Inferior parietal cortex (tissue), 1 donor: ENCODE data around the gene USP6NL.
A peak's percentile ranks its signal among the peaks of the same experiment; 100 is the strongest.
"Not testable (repeated sequence)": the region's sequence is repeated elsewhere in the genome, so short reads cannot be mapped to it uniquely, and the experiment has no call there.

Experiments used
- DNase-seq: peaks from one replicate; pipeline ENCODE4 v3.0.0-alpha.2; 2016; ENCODE audit errors: extremely low spot score

The USP6NL gene

GRCh38 chr10:11444531-11445228, 166.8 kb downstream of the USP6NL start:
- no peak for DNase-seq

- DNase-seq = no peak
Observed at GRCh38 chr10:11444155-11444530, 167.3 kb downstream of the USP6NL start.

- DNase-seq = no peak
Observed at GRCh38 chr10:11443468-11444154, 167.8 kb downstream of the USP6NL start.

- no peak for DNase-seq
Observed at GRCh38 chr10:11442001-11442773, 169.3 kb downstream of the USP6NL start.

- no peak for DNase-seq
Observed at GRCh38 chr10:11441151-11441535, 170.3 kb downstream of the USP6NL start.

GRCh38 chr10:11440250-11441150, 170.9 kb downstream of the USP6NL start:
- no peak for DNase-seq

- no peak for DNase-seq
Observed at GRCh38 chr10:11439523-11440053, 171.9 kb downstream of the USP6NL start.

- no peak for DNase-seq
Observed at GRCh38 chr10:11437391-11438142, 173.9 kb downstream of the USP6NL start.

- DNase-seq = not testable (repeated sequence)
Observed at GRCh38 chr10:11436445-11436844, 175.0 kb downstream of the USP6NL start.

- DNase-seq = no peak
Observed at GRCh38 chr10:11435581-11435981, 175.9 kb downstream of the USP6NL start.

GRCh38 chr10:11434324-11434723, 177.1 kb downstream of the USP6NL start:
- DNase-seq = no peak

GRCh38 chr10:11433657-11434056, 177.8 kb downstream of the USP6NL start:
- DNase-seq = no peak

GRCh38 chr10:11431216-11431555, 180.3 kb downstream of the USP6NL start:
- no peak for DNase-seq

GRCh38 chr10:11430421-11431215, 180.8 kb downstream of the USP6NL start:
- no peak for DNase-seq

- no peak for DNase-seq
Observed at GRCh38 chr10:11429439-11430052, 181.9 kb downstream of the USP6NL start.

GRCh38 chr10:11425676-11426075, 185.8 kb downstream of the USP6NL start:
- no peak for DNase-seq

GRCh38 chr10:11425296-11425610, 186.2 kb downstream of the USP6NL start:
- DNase-seq = no peak

- peak; percentile 57 for DNase-seq
Observed at GRCh38 chr10:11424456-11425295, 186.8 kb downstream of the USP6NL start.

GRCh38 chr10:11416974-11417373, 194.5 kb downstream of the USP6NL start:
- DNase-seq = no peak
